Transverse colon (tissue), 4 donors: ENCODE results near the gene PLA2G4D. TPM values are rescaled to one million over a fixed set of nuclear protein-coding genes. Genes with fewer than 3 reads are reported as not detected.

Experiments
- DNase-seq: peaks from one replicate; pipeline ENCODE4 v3.0.0-alpha.2; 2019
- H3K27ac ChIP-seq, 4 donors: fragments of 200-600 bp; sonication (generic); 2 replicates each; pipeline ENCODE4 v1.5.1; 2016 to 2018; ENCODE audit warnings: inconsistent platforms in 4 of 4
- H3K27me3 ChIP-seq: fragments of 200-600 bp; sonication (generic); 2 replicates; pipeline ENCODE4 v1.5.1; 2017; ENCODE audit warnings: inconsistent platforms
- H3K36me3 ChIP-seq, 4 donors: fragments of 200-600 bp; sonication (generic); 2 replicates each; pipeline ENCODE4 v1.5.1; 2017 to 2019; ENCODE audit warnings: inconsistent platforms in 4 of 4
- H3K4me1 ChIP-seq, 4 donors: fragments of 200-600 bp; sonication (generic); 2 replicates each; pipeline ENCODE4 v1.5.1; 2017 to 2020; ENCODE audit warnings: inconsistent platforms in 4 of 4
- H3K4me3 ChIP-seq, 4 donors: fragments of 200-600 bp; sonication (generic); 1 replicate in 1 of 4; 2 replicates in 3 of 4; pipeline versions ENCODE4 v1.5.1 to v1.6.1; 2017 to 2019; ENCODE audit warnings: inconsistent platforms in 4 of 4
- H3K9me3 ChIP-seq, 2 donors: fragments of 200-600 bp; sonication (generic); 2 replicates each; pipeline ENCODE4 v1.5.1; 2017 to 2019; ENCODE audit warnings: inconsistent platforms in 2 of 2
- CTCF ChIP-seq, 5 experiments: fragments of 200-600 bp in 3 of 5; fragments of 450-650 bp in 2 of 5; sonication (generic) in 3 of 5; IDR thresholded peaks; 1 replicate in 2 of 5; 2 replicates in 3 of 5; pipeline ENCODE4 v1.5.1; 2016 to 2017; ENCODE audit warnings: antibody characterized with exemption in 5 of 5, inconsistent platforms in 3 of 5, mild to moderate bottlenecking in 2 of 5, moderate library complexity in 1 of 5
- EP300 ChIP-seq: sonication (generic); formaldehyde crosslinking; IDR thresholded peaks from one replicate; pipeline ENCODE4 v1.6.1; 2017; ENCODE audit warnings: antibody characterized with exemption, low read depth
- POLR2A ChIP-seq: fragments of 450-650 bp; IDR thresholded peaks from one replicate; pipeline ENCODE4 v1.6.1; 2016; ENCODE audit warnings: antibody characterized with exemption, mild to moderate bottlenecking, moderate library complexity
- POLR2AphosphoS5 ChIP-seq, 3 donors: sonication (generic); formaldehyde crosslinking; IDR thresholded peaks; one replicate each; pipeline ENCODE4 v1.6.1; 2016; ENCODE audit warnings: antibody characterized with exemption in 3 of 3
- WGBS, 2 donors: methylation state at CpG; one replicate each; pipeline ENCODE4 v1.1.5; 2018; ENCODE audit warnings: low coverage in 1 of 2; 5-methylcytosine and 5-hydroxymethylcytosine counted together
- in situ Hi-C, 4 donors: fragments of 200-750 bp; cut with MboI; loops; one replicate each; pipeline versions ENCODE4 v1.15.0 to v1.15.1; 2017; ENCODE audit warnings: low sequenced_read_pairs in 3 of 4, low pct_ligation_motif_present in 1 of 4, low pct_unique_long_range_greater_than_20kb in 1 of 4
- intact Hi-C: fragments of 100-400 bp; cut with DNase I; formaldehyde crosslinking; loops from one replicate; pipeline ENCODE4 v1.15.1; 2023; ENCODE audit warnings: low total_unique reads
- total RNA-seq, 4 donors: library from RNA; depleted of rRNA; stranded (reverse); fragments of >200 nt; gene quantifications; one replicate each; pipeline ENCODE4 v1.1.0, GENCODE V29; 2016

Gene PLA2G4D
- total RNA-seq, 4 donors from 2014 or later = 0.16 TPM; not detected in 3

GRCh38 chr15:42063122-42063848, 31.1 kb downstream of the PLA2G4D start:
- H3K27me3 ChIP-seq = no peaks in the 10 kb centered on the region
- H3K36me3 ChIP-seq = no peaks in the 10 kb centered on the region
- H3K9me3 ChIP-seq = no peaks in the 10 kb centered on the region
- H3K4me1 ChIP-seq = no peaks in the 10 kb centered on the region
- H3K27ac ChIP-seq = no peak overlapping the region
- WGBS, 2 donors = 75 to 86% methylated on average over 4 to 12 of the region's 12 CpGs
- TF ChIP-seq CTCF (IDR thresholded peaks at IDR 0.05) (no peak), POLR2A (no peak), EP300 (no peak), POLR2AphosphoS5 (IDR thresholded peaks at IDR 0.05) (no peak)
- no peak for DNase-seq
- intact Hi-C loops (no loop called here), in situ Hi-C loops (loop anchor here (5.0 to 10.0 kb wide), 3 partner anchors 68 to 72 kb away; no protein-coding TSS in a partner anchor)
- no peak overlapping the region for H3K4me3 ChIP-seq

GRCh38 chr15:42062284-42062806, 32.0 kb downstream of the PLA2G4D start:
- TF ChIP-seq EP300 (no peak), POLR2AphosphoS5 (IDR thresholded peaks at IDR 0.05) (no peak), POLR2A (no peak)
- H3K27ac ChIP-seq = no peak overlapping the region
- H3K4me1 ChIP-seq = peaks cover 0 to 5% (median under 1%) of the 10 kb centered on the region in 4 donors
- 72 to 84% methylated on average over 2 to 9 of the region's 9 CpGs for WGBS, 2 donors
- no peak for DNase-seq
- H3K36me3 ChIP-seq = no peaks in the 10 kb centered on the region
- H3K4me3 ChIP-seq = no peak overlapping the region
- intact Hi-C loops (no loop called here), in situ Hi-C loops (loop anchor here (5.0 to 10.0 kb wide), 3 partner anchors 68 to 72 kb away; no protein-coding TSS in a partner anchor)
- H3K27me3 ChIP-seq = no peaks in the 10 kb centered on the region
- H3K9me3 ChIP-seq = no peaks in the 10 kb centered on the region

GRCh38 chr15:42060797-42061196, 33.6 kb downstream of the PLA2G4D start:
- TF ChIP-seq POLR2A (no peak), CTCF (IDR thresholded peaks at IDR 0.05) (no peak), EP300 (no peak), POLR2AphosphoS5 (IDR thresholded peaks at IDR 0.05) (no peak)
- no peaks in the 10 kb centered on the region for H3K36me3 ChIP-seq
- no peaks in the 10 kb centered on the region for H3K9me3 ChIP-seq
- intact Hi-C loops (no loop called here), in situ Hi-C loops (loop anchor here (5.0 to 10.0 kb wide), 3 partner anchors 66 to 74 kb away; no protein-coding TSS in a partner anchor)
- H3K27me3 ChIP-seq = no peaks in the 10 kb centered on the region
- H3K27ac ChIP-seq = no peak overlapping the region
- no peak overlapping the region for H3K4me3 ChIP-seq
- no peak for DNase-seq
- 57% methylated on average over 5 of the region's 5 CpGs; no CpG with 5 or more reads in 1 of the 2 donors for WGBS, 2 donors
- peaks cover 4 to 12% (median 6%) of the 10 kb centered on the region in 4 donors for H3K4me1 ChIP-seq

- Histone ChIP-seq H3K4me1 (peaks cover 4 to 12% (median 6%) of the 10 kb centered on the region in 4 donors), H3K36me3 (no peaks in the 10 kb centered on the region), H3K27ac (no peak overlapping the region), H3K4me3 (no peak overlapping the region), H3K27me3 (no peaks in the 10 kb centered on the region), H3K9me3 (no peaks in the 10 kb centered on the region)
- in situ Hi-C loops = loop anchor here (5.0 to 10.0 kb wide), 3 partner anchors 66 to 74 kb away; no protein-coding TSS in a partner anchor
- 83% methylated on average over 4 of the region's 4 CpGs; no CpG with 5 or more reads in 1 of the 2 donors for whole genome bisulfite sequencing, 2 donors
- intact Hi-C loops = no loop called here
- DNase-seq = no peak
- TF ChIP-seq POLR2AphosphoS5 (IDR thresholded peaks at IDR 0.05) (no peak), EP300 (no peak), CTCF (IDR thresholded peaks at IDR 0.05) (no peak), POLR2A (no peak)
Observed at GRCh38 chr15:42060477-42060763, 33.9 kb downstream of the PLA2G4D start.
